MM.1S (cell line): ENCODE results near the gene TMEM59L.

ENCODE experiments used
- DNase-seq: peaks from one replicate; pipeline ENCODE4 v3.0.0-alpha.2; 2015
- H2AFZ ChIP-seq: fragments of 300-600 bp; sonication (generic); 2 replicates; pipeline ENCODE4 v1.6.0; 2016; ENCODE audit warnings: antibody characterized with exemption, low read length
- H3F3A ChIP-seq: fragments of 300-600 bp; sonication (generic); 2 replicates; pipeline ENCODE4 v1.6.1; 2016; ENCODE audit warnings: mild to moderate bottlenecking, antibody characterized with exemption, low read length, moderate library complexity, mixed read lengths; ENCODE audit not compliant: insufficient read depth
- H3K27ac ChIP-seq: fragments of 300-600 bp; sonication (generic); 2 replicates; pipeline ENCODE4 v1.5.1; 2016; ENCODE audit warnings: mild to moderate bottlenecking, low read length
- H3K27me3 ChIP-seq: fragments of 300-600 bp; sonication (generic); replicated peaks from 2 replicates; pipeline ENCODE4 v1.6.0; 2016; ENCODE audit warnings: low read length; ENCODE audit not compliant: insufficient read depth
- H3K36me3 ChIP-seq: fragments of 300-600 bp; sonication (generic); replicated peaks from 2 replicates; pipeline ENCODE4 v1.6.1; 2016; ENCODE audit warnings: mild to moderate bottlenecking, low read length, mixed read lengths; ENCODE audit not compliant: insufficient read depth
- H3K4me1 ChIP-seq: fragments of 300-600 bp; sonication (generic); 2 replicates; pipeline ENCODE4 v1.6.1; 2016; ENCODE audit warnings: low read length, mixed read lengths
- H3K4me2 ChIP-seq: fragments of 300-600 bp; sonication (generic); 2 replicates; pipeline ENCODE4 v1.6.0; 2016; ENCODE audit warnings: low read depth, low read length
- H3K4me3 ChIP-seq: fragments of 300-600 bp; sonication (generic); 2 replicates; pipeline ENCODE4 v1.5.1; 2016; ENCODE audit warnings: low read length, mixed read lengths
- H3K79me2 ChIP-seq: fragments of 300-600 bp; sonication (generic); 2 replicates; pipeline ENCODE4 v1.6.1; 2016; ENCODE audit warnings: mixed run types, low read length, mixed read lengths
- H3K9ac ChIP-seq: fragments of 300-600 bp; sonication (generic); 2 replicates; pipeline ENCODE4 v1.6.1; 2016; ENCODE audit warnings: low read length, mixed read lengths
- H3K9me2 ChIP-seq: fragments of 300-600 bp; sonication (generic); replicated peaks from 2 replicates; pipeline ENCODE4 v1.6.1; 2016; ENCODE audit warnings: mild to moderate bottlenecking, low read length, mixed read lengths; ENCODE audit not compliant: insufficient read depth
- H3K9me3 ChIP-seq: fragments of 300-600 bp; sonication (generic); replicated peaks from 2 replicates; pipeline ENCODE4 v1.6.1; 2016; ENCODE audit warnings: mild to moderate bottlenecking, low read length, mixed read lengths; ENCODE audit not compliant: insufficient read depth
- H4K20me1 ChIP-seq: fragments of 300-600 bp; sonication (generic); 2 replicates; pipeline ENCODE4 v1.6.1; 2016; ENCODE audit warnings: mild to moderate bottlenecking, low read length, moderate library complexity, mixed read lengths; ENCODE audit not compliant: insufficient read depth
- CTCF ChIP-seq: fragments of 300-600 bp; sonication (generic); IDR thresholded peaks from 2 replicates; pipeline ENCODE4 v1.5.1; 2016; ENCODE audit warnings: antibody characterized with exemption, low read length, mixed read lengths
- EZH2 ChIP-seq: fragments of 300-600 bp; sonication (generic); optimal IDR thresholded peaks from 2 replicates; pipeline ENCODE3; 2017; ENCODE audit warnings: low read depth, mild to moderate bottlenecking, antibody characterized with exemption, low read length, mixed read lengths
- EZH2phosphoT487 ChIP-seq: fragments of 300-600 bp; sonication (generic); IDR thresholded peaks from 2 replicates; pipeline ENCODE4 v1.6.1; 2018; ENCODE audit warnings: antibody characterized with exemption, low read length

The TMEM59L gene

GRCh38 chr19:18595475-18595874, 17.2 kb upstream of the TMEM59L start:
- no peak overlapping the region for H3K27ac ChIP-seq
- no peak overlapping the region for H3K9ac ChIP-seq
- no peak overlapping the region for H3K4me3 ChIP-seq
- no peak overlapping the region for H3K4me2 ChIP-seq
- H3K4me1 ChIP-seq = no peaks in the 10 kb centered on the region; the same call in 1 of the 2 replicates
- TF ChIP-seq EZH2phosphoT487 (no peak), CTCF (no peak), EZH2 (no peak)
- H3K9me2 ChIP-seq = no peaks in the 10 kb centered on the region
- H3K9me3 ChIP-seq = no peaks in the 10 kb centered on the region
- peaks cover 3% of the 10 kb centered on the region; the same call in 1 of the 2 replicates for H3F3A ChIP-seq
- peaks cover 33% of the 10 kb centered on the region for H3K27me3 ChIP-seq
- H3K79me2 ChIP-seq = peaks cover 6% of the 10 kb centered on the region
- H2AFZ ChIP-seq = no peak overlapping the region
- 0 out of 2 replicates have a peak, but pooled peaks cover 5% of the 10 kb centered on the region for H3K36me3 ChIP-seq
- no peaks in the 10 kb centered on the region for H4K20me1 ChIP-seq
- DNase-seq = no peak

- H3K36me3 ChIP-seq = no peaks in the 10 kb centered on the region
- no peaks in the 10 kb centered on the region; the same call in 1 of the 2 replicates for H3K79me2 ChIP-seq
- H3K4me3 ChIP-seq = no peak overlapping the region
- H3K27me3 ChIP-seq = peaks cover 44% of the 10 kb centered on the region
- no peak overlapping the region for H2AFZ ChIP-seq
- TF ChIP-seq EZH2 = no peak
- TF ChIP-seq CTCF = no peak
- no peak for TF ChIP-seq EZH2phosphoT487
- H3K9me2 ChIP-seq = no peaks in the 10 kb centered on the region
- no peak overlapping the region for H3K27ac ChIP-seq
- no peaks in the 10 kb centered on the region; the same call in 1 of the 2 replicates for H3K4me1 ChIP-seq
- H3K9me3 ChIP-seq = no peaks in the 10 kb centered on the region
- peaks cover 3% of the 10 kb centered on the region; the same call in 1 of the 2 replicates for H3F3A ChIP-seq
- no peaks in the 10 kb centered on the region for H4K20me1 ChIP-seq
- no peak for DNase-seq
- H3K4me2 ChIP-seq = no peak overlapping the region
- no peak overlapping the region for H3K9ac ChIP-seq
Measured at GRCh38 chr19:18596752-18597157, 15.9 kb upstream of the TMEM59L start.

- Histone ChIP-seq H3K27ac (no peak overlapping the region), H3K27me3 (peaks cover 56% of the 10 kb centered on the region), H3K79me2 (no peaks in the 10 kb centered on the region), H3F3A (peaks cover 3% of the 10 kb centered on the region; the same call in 1 of the 2 replicates), H3K9me2 (no peaks in the 10 kb centered on the region), H3K4me3 (no peak overlapping the region), H3K9me3 (no peaks in the 10 kb centered on the region), H3K4me1 (no peaks in the 10 kb centered on the region; the same call in 1 of the 2 replicates), H3K4me2 (no peak overlapping the region), H2AFZ (no peak overlapping the region), H4K20me1 (no peaks in the 10 kb centered on the region), H3K9ac (no peak overlapping the region), H3K36me3 (no peaks in the 10 kb centered on the region)
- no peak for DNase-seq
- TF ChIP-seq EZH2phosphoT487 (no peak), EZH2 (no peak), CTCF (no peak)
Measured at GRCh38 chr19:18597809-18598660, 14.6 kb upstream of the TMEM59L start.
